Heart left ventricle (tissue), 13 donors: ENCODE results near the gene CEP112.

Experiments
- CTCF ChIP-seq, 12 donors: fragments of 200-600 bp; sonication (generic) in 4 of 12; IDR thresholded peaks; one replicate each; pipeline versions ENCODE4 v1.5.0 to v1.8.0; 2018 to 2022; ENCODE audit warnings: antibody characterized with exemption in 12 of 12, mild to moderate bottlenecking in 5 of 12
- POLR2A ChIP-seq, 2 donors: fragments of 450-650 bp; IDR thresholded peaks; one replicate each; pipeline ENCODE4 v1.6.1; 2017; ENCODE audit warnings: antibody characterized with exemption in 2 of 2, mild to moderate bottlenecking in 2 of 2, moderate library complexity in 2 of 2
- donor health status: ischemic (EF 13 %, LVEDD 7.1; RV severe dilation, severe dysfunction).
- donor health status: DM: no; HTN: yes; CAD: no.
- donor health status: DM: no; HTN: no; CAD: no.
- donor health status: ischemic (EF 25% LVEDD 6.9; RV normal size, moderate dysfunction).
- donor health status: ischemic (EF 25% LVEDD 5.7; RV mildly dilated, moderate dysfunction).
- donor health status: ischemic (EF 35%, LVEDD 5.7; RV mildly dilated, moderate dysfunction).
- donor health status: nonischemic (EF 11% LVEDD 7.7; RV severe dilation, severe dysfunction).
- donor health status: DM: yes; HTN: yes; CAD: no.
- donor health status: PGD.
- donor health status: ischemic (EF 29% LVEDD 5.4; RV normal size, mild dysfunction).
- donor health status: nonischemic (EF 23%, LVEDD 6.1; RV moderate dilation, normal function).

- TF ChIP-seq CTCF (IDR thresholded peaks at IDR 0.05) = no peak
- no peak for TF ChIP-seq POLR2A (IDR thresholded peaks at IDR 0.05)
These were observed 65.7 kb downstream of the CEP112 start for GRCh38 chr17:66126231-66126630.
